HFFc6 (cell line): Measurements from ENCODE around the gene OLA1. TPM values are rescaled to one million over a fixed set of nuclear protein-coding genes. Genes with fewer than 3 reads are reported as not detected.

ENCODE experiments used
- DNase-seq: peaks from one replicate; pipeline ENCODE4 v3.0.0-alpha.2; 2018
- H3K27ac Mint-ChIP-seq: 2 replicates; pipeline ENCODE4 v1.8.0; 2020; ENCODE audit warnings: mild to moderate bottlenecking, mixed read lengths
- H3K27me3 Mint-ChIP-seq: 2 replicates; pipeline ENCODE4 v1.8.0; 2021; ENCODE audit warnings: mild to moderate bottlenecking, moderate library complexity, mixed read lengths; ENCODE audit not compliant: insufficient read depth
- H3K36me3 Mint-ChIP-seq: 2 replicates; pipeline ENCODE4 v1.8.0; 2021; ENCODE audit warnings: low read depth, mixed read lengths
- H3K4me1 Mint-ChIP-seq: 2 replicates; pipeline ENCODE4 v1.8.0; 2020; ENCODE audit warnings: low read depth, mixed read lengths
- H3K4me3 Mint-ChIP-seq: 2 replicates; pipeline ENCODE4 v1.8.0; 2020; ENCODE audit warnings: mild to moderate bottlenecking, moderate library complexity, mixed read lengths
- H3K9me3 Mint-ChIP-seq: 2 replicates; pipeline ENCODE4 v1.8.0; 2020; ENCODE audit warnings: mild to moderate bottlenecking, mixed read lengths
- CTCF ChIP-seq: fragments of 200-600 bp; sonication (generic); IDR thresholded peaks from 2 replicates; pipeline ENCODE4 v1.5.0; 2021; ENCODE audit warnings: antibody characterized with exemption, mild to moderate bottlenecking
- total RNA-seq, 6 experiments: library from RNA; stranded (reverse); fragmentation: NEBNext Ultra II Directional; extraction: Animal tissue kit (Norgen Biotek cat#: 25700); gene quantifications; 2 replicates in 1 of 6; 3 replicates in 5 of 6; pipeline ENCODE4 v1.2.3, GENCODE V29; 2021

Gene OLA1
- total RNA-seq, 6 experiments from 2014 or later: 105 to 123 (median 106) TPM

- no peak for DNase-seq
- Mint-ChIP-seq H3K4me3 (no peak overlapping the region), H3K4me1 (no peaks in the 10 kb centered on the region), H3K36me3 (peaks cover 9% of the 10 kb centered on the region), H3K27me3 (no peaks in the 10 kb centered on the region), H3K27ac (no peak overlapping the region), H3K9me3 (no peaks in the 10 kb centered on the region)
- TF ChIP-seq CTCF: no peak
Observed at GRCh38 chr2:174080672-174081121, 167.6 kb downstream of the OLA1 start.

GRCh38 chr2:174078275-174078674, 170.1 kb downstream of the OLA1 start:
- H3K4me1 Mint-ChIP-seq: no peaks in the 10 kb centered on the region
- peaks cover 23% of the 10 kb centered on the region for H3K36me3 Mint-ChIP-seq
- peak; percentile 80 for TF ChIP-seq CTCF
- peak; percentile 11 for DNase-seq
- H3K27me3 Mint-ChIP-seq: no peaks in the 10 kb centered on the region
- no peak overlapping the region for H3K4me3 Mint-ChIP-seq
- H3K9me3 Mint-ChIP-seq: no peaks in the 10 kb centered on the region
- H3K27ac Mint-ChIP-seq: no peak overlapping the region

GRCh38 chr2:174076975-174077374, 171.4 kb downstream of the OLA1 start:
- no peak for DNase-seq
- no peak overlapping the region for H3K4me3 Mint-ChIP-seq
- H3K27ac Mint-ChIP-seq: no peak overlapping the region
- TF ChIP-seq CTCF: no peak
- no peaks in the 10 kb centered on the region for H3K9me3 Mint-ChIP-seq
- H3K36me3 Mint-ChIP-seq: peaks cover 23% of the 10 kb centered on the region
- H3K4me1 Mint-ChIP-seq: no peaks in the 10 kb centered on the region
- no peaks in the 10 kb centered on the region for H3K27me3 Mint-ChIP-seq

GRCh38 chr2:174076040-174076439, 172.3 kb downstream of the OLA1 start:
- DNase-seq: no peak
- Mint-ChIP-seq H3K4me3 (no peak overlapping the region), H3K27ac (no peak overlapping the region), H3K36me3 (peaks cover 20% of the 10 kb centered on the region), H3K27me3 (no peaks in the 10 kb centered on the region), H3K4me1 (no peaks in the 10 kb centered on the region), H3K9me3 (no peaks in the 10 kb centered on the region)
- TF ChIP-seq CTCF: no peak

DNA sequence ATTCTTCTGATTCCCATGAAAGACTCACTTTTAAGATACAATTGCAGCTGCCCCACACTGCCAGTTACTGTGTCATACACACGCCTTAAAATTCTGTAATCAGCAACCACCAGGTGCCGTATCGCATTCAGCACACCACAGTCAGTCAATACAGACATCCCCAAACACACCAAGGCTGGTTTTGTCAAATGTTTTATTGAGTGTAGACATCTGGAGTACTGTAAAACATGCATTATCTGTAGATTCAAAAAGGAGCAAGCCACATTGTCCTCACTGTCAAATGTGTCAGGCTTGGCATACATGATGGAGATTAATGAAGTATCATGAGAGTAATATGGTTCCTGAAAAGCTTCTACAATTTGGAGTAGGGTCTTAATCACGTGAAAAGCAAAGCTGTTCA, 173.5 kb downstream of the OLA1 start:
- TF ChIP-seq CTCF: no peak
- no peak for DNase-seq
- peaks cover 14% of the 10 kb centered on the region for H3K36me3 Mint-ChIP-seq
- no peak overlapping the region for H3K27ac Mint-ChIP-seq
- H3K4me3 Mint-ChIP-seq: no peak overlapping the region
- no peaks in the 10 kb centered on the region for H3K27me3 Mint-ChIP-seq
- H3K9me3 Mint-ChIP-seq: no peaks in the 10 kb centered on the region
- no peaks in the 10 kb centered on the region for H3K4me1 Mint-ChIP-seq

GRCh38 chr2:174072857-174073256, 175.5 kb downstream of the OLA1 start:
- no peaks in the 10 kb centered on the region for H3K27me3 Mint-ChIP-seq
- no peak for DNase-seq
- no peak overlapping the region for H3K27ac Mint-ChIP-seq
- H3K4me1 Mint-ChIP-seq: no peaks in the 10 kb centered on the region
- no peaks in the 10 kb centered on the region for H3K9me3 Mint-ChIP-seq
- H3K36me3 Mint-ChIP-seq: peaks cover 14% of the 10 kb centered on the region
- H3K4me3 Mint-ChIP-seq: no peak overlapping the region
- no peak for TF ChIP-seq CTCF
